K562 (cell line): Measurements from ENCODE around the gene MRNIP. TPM values are rescaled to one million over a fixed set of nuclear protein-coding genes. Genes with fewer than 3 reads are reported as not detected.

Experiments
- ATAC-seq: fragments of 200-7000 bp; cut with Tn5 transposase; 3 replicates; pipeline ENCODE4 v1.9.1; 2020; ENCODE audit warnings: moderate library complexity
- BruUV-seq: library from RNA; stranded (reverse); fragments of 400-500 nt; replicated peaks from 2 replicates; lab custom pipeline; 2021; lab: Mats Ljungman, UMichigan
- CTCF ChIA-PET: fragments of 300-600 bp; formaldehyde crosslinking; extraction: SDS; loops from one replicate; lab custom pipeline; 2021; ENCODE audit warnings: low intra/inter-chr PET ratio; lab: Yijun Ruan, JAX
- POLR2A ChIA-PET: fragments of 300-600, 350-650 bp; sonication (Branson Sonifier 250); formaldehyde crosslinking; extraction: SDS; loops from one replicate; lab custom pipeline; 2021; ENCODE audit warnings: antibody characterized with exemption, inconsistent platforms; lab: Yijun Ruan, JAX
- DNase-seq, 4 experiments: peaks; one replicate each; pipeline versions ENCODE4 v3.0.0 to v3.0.0-alpha.2; 2011 to 2018; ENCODE audit warnings: low spot score in 3 of 4, mixed read lengths in 3 of 4; ENCODE audit errors: extremely low read depth in 1 of 4
- FAIRE-seq: peaks from 2 replicates; lab custom pipeline; 2011; peaks lifted over from hg19 to GRCh38; lab: Jason Lieb, UNC
- H2AFZ ChIP-seq: 2 replicates; pipeline ENCODE4 v1.6.0; 2011; ENCODE audit warnings: low read depth, low read length, control low read depth, inconsistent platforms
- H3K27ac ChIP-seq: fragments of 200-600 bp; 3 replicates; pipeline ENCODE4 v1.8.0; 2011; ENCODE audit warnings: low read depth, mild to moderate bottlenecking, control low read depth, inconsistent platforms, low read length, moderate library complexity, mixed read lengths; ENCODE audit errors: extremely low read depth
- H3K27me3 ChIP-seq, 2 experiments: fragments of 300-600 bp in 1 of 2; 2 replicates in 1 of 2; 3 replicates in 1 of 2; pipeline versions ENCODE4 v1.6.0 to v1.8.0; 2011; ENCODE audit warnings: inconsistent platforms in 2 of 2, low read length in 2 of 2, mild to moderate bottlenecking in 1 of 2, mixed read lengths in 1 of 2, moderate library complexity in 1 of 2; ENCODE audit not compliant: control insufficient read depth in 2 of 2, insufficient read depth in 2 of 2
- H3K36me3 ChIP-seq: fragments of 300-600 bp; 3 replicates; pipeline ENCODE4 v1.8.0; 2011; ENCODE audit warnings: mild to moderate bottlenecking, low read length, inconsistent platforms; ENCODE audit not compliant: control insufficient read depth, insufficient read depth
- H3K4me1 ChIP-seq, 2 experiments: fragments of 200-600 bp in 1 of 2; replicated peaks in 1 of 2; 2 replicates in 1 of 2; 3 replicates in 1 of 2; pipeline versions ENCODE4 v1.5.1 to v1.8.0; 2011; ENCODE audit warnings: inconsistent platforms in 2 of 2, low read length in 2 of 2, mild to moderate bottlenecking in 1 of 2, mixed read lengths in 1 of 2, moderate library complexity in 1 of 2; ENCODE audit not compliant: control insufficient read depth in 2 of 2, insufficient read depth in 2 of 2
- H3K4me2 ChIP-seq: 2 replicates; pipeline ENCODE4 v1.6.1; 2011; ENCODE audit warnings: low read length, control low read depth, inconsistent platforms, mixed read lengths; ENCODE audit not compliant: insufficient read depth
- H3K4me3 ChIP-seq: fragments of 200-600 bp; sonication (generic), shearing (Covaris generic); 2 replicates; pipeline ENCODE4 v1.5.1; 2016; ENCODE audit warnings: control low read depth, inconsistent platforms
- H3K79me2 ChIP-seq: fragments of 200-600 bp; 3 replicates; pipeline ENCODE4 v1.8.0; 2011; ENCODE audit warnings: low read length, inconsistent platforms; ENCODE audit not compliant: control insufficient read depth, insufficient read depth
- H3K9ac ChIP-seq, 2 experiments: 2 replicates each; pipeline versions ENCODE4 v1.6.0 to v1.6.1; 2011; ENCODE audit warnings: low read depth in 2 of 2, low read length in 2 of 2, control low read depth in 1 of 2, inconsistent platforms in 1 of 2, mild to moderate bottlenecking in 1 of 2, mixed read lengths in 1 of 2; ENCODE audit not compliant: insufficient read depth in 1 of 2
- H3K9me1 ChIP-seq: one replicate; pipeline ENCODE4 v1.6.0; 2011; ENCODE audit warnings: inconsistent platforms, mild to moderate bottlenecking, low read length, moderate library complexity; ENCODE audit not compliant: control insufficient read depth, insufficient read depth
- H3K9me3 ChIP-seq: replicated peaks from 2 replicates; pipeline ENCODE4 v1.5.1; 2011; ENCODE audit warnings: low read depth, low read length, inconsistent platforms; ENCODE audit not compliant: control insufficient read depth, insufficient read depth
- H4K20me1 ChIP-seq: replicated peaks from 2 replicates; pipeline ENCODE4 v1.6.1; 2011; ENCODE audit warnings: low read length, inconsistent platforms, mixed read lengths; ENCODE audit not compliant: control insufficient read depth, insufficient read depth
- JUN ChIP-seq, 2 experiments: sonication (generic) in 1 of 2; formaldehyde crosslinking in 1 of 2; IDR thresholded peaks; 2 replicates each; pipeline versions ENCODE4 v1.6.1 to v1.8.0; 2012 to 2022; ENCODE audit warnings: borderline replicate concordance in 2 of 2, mild to moderate bottlenecking in 2 of 2, improper control_type of control experiment in 1 of 2, low read depth in 1 of 2, low read length in 1 of 2, missing genetic modification reagents in 1 of 2
- KLF13 ChIP-seq: fragments of 450-650 bp; IDR thresholded peaks from 2 replicates; pipeline ENCODE4 v1.6.1; 2016; ENCODE audit warnings: missing genetic modification characterization, low read depth, mild to moderate bottlenecking, missing compliant biosample characterization, moderate library complexity, borderline replicate concordance
- POLR2G ChIP-seq: fragments of 200-400 bp; formaldehyde crosslinking; IDR thresholded peaks from 2 replicates; pipeline ENCODE4 v1.6.1; 2017; ENCODE audit warnings: low read depth, mild to moderate bottlenecking, antibody characterized with exemption, low read length, moderate library complexity
- WGBS: fragments of 100-300 bp; shearing (Covaris generic); methylation state at CpG from one replicate; pipeline ENCODE4 v1.1.6; 2016; ENCODE audit warnings: low coverage, mixed read lengths; ENCODE audit not compliant: insufficient coverage; ENCODE audit errors: missing lambda C conversion rate; 5-methylcytosine and 5-hydroxymethylcytosine counted together
- in situ Hi-C: fragments of 300-500 bp; cut with MboI; formaldehyde crosslinking; loops from 4 replicates; pipeline ENCODE4 v1.15.0; 2018; ENCODE audit warnings: inconsistent platforms, mixed read lengths
- intact Hi-C: fragments of 100-400 bp; cut with micrococcal nuclease; formaldehyde crosslinking; loops from 2 replicates; pipeline ENCODE4 v1.14.2; 2022
- polyA plus RNA-seq, 8 experiments: library from polyadenylated mRNA; depleted of rRNA in 4 of 8; stranded (reverse) in 5 of 8; unstranded in 3 of 8; fragments of >200 nt; fragmentation: Nextera tagmentation in 2 of 8; fragmentation: Illumina TruSeq in 1 of 8; extraction: Ambion mirVana in 2 of 8; extraction: Trizol in 1 of 8; gene quantifications; 2 replicates each; pipeline versions ENCODE4 v1.2.1 to v1.2.3, GENCODE V29; 2011 to 2014; ENCODE audit warnings: inconsistent platforms in 1 of 8, missing spikeins in 1 of 8
- total RNA-seq, 7 experiments: library from RNA; depleted of rRNA in 6 of 7; stranded (reverse); fragments of >200 nt in 6 of 7; fragmentation: Illumina TruSeq in 2 of 7; extraction: Trizol in 2 of 7; gene quantifications; 2 replicates each; pipeline versions ENCODE4 v1.2.1 to v1.2.3, GENCODE V29; 2011 to 2021; ENCODE audit warnings: low replicate concordance in 1 of 7

Gene MRNIP
- total and polyA plus RNA-seq, 9 of the 15 experiments (the other 6 are each of a cell fraction or from before 2014, with no cell fraction given), result 3.6 to 39.0 (median 16.8) TPM

DNA sequence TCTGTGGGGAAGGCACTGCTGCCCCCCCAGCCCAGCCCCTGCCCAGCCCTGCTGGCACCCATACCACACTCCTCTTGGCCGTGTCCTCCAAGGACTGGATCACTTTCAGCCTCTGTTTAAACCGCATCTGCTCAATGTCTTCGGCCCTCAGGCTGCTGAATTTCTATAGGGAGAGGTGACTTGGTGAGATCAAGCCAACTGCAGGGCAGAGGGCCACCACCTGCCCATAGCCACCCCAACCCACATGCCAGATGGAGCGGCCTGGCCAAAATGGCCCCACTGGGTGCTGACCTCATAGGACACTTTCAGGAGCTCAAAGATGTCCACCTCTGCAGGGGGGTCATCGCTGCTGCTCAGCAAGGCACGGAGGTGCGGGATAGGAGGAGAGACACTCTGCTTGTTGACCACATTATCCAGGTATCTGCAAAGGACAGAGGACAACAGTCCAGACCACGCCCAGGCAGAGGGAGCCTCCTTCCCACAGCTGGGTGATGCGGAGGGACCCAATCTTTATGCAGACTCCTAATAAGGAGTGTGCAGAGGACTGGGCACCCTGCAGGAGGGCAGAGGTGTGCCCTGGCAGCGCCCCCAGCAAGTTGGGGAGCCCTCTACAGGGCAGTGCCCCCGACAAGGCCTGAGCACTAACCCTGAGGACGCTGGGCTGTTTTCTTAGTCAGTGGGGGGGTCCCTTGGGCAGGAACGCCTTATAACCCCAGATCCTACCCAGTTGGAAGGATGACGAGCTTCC lies 14.4 kb upstream of the MRNIP start:
- no peaks in the 10 kb centered on the region for H3K9me3 ChIP-seq
- ATAC-seq (no peak), DNase-seq (no peak), FAIRE-seq (no peak)
- H3K4me1 ChIP-seq, result peaks cover 0 to 17% of the 10 kb centered on the region in 2 experiments; a peak in 2 of 5 replicates
- POLR2A ChIA-PET, result interaction anchor here (0.8 kb wide), 1 partner anchor 8 kb away, joined by 5 read pairs; no protein-coding TSS in a partner anchor
- intact Hi-C loops (no loop called here), in situ Hi-C loops (no loop called here)
- no peaks in the 10 kb centered on the region for H3K9me1 ChIP-seq
- H4K20me1 ChIP-seq, result no peaks in the 10 kb centered on the region; the same call in 1 of the 2 replicates
- no peak overlapping the region; the same call in 2 of the 3 replicates for H3K27ac ChIP-seq
- CTCF ChIA-PET, result no interaction called here
- H3K27me3 ChIP-seq, result no peaks in the 10 kb centered on the region
- no peak overlapping the region for H3K9ac ChIP-seq
- H2AFZ ChIP-seq, result no peak overlapping the region
- H3K36me3 ChIP-seq, result peaks cover 73% of the 10 kb centered on the region; the same call in 2 of the 3 replicates
- 83% methylated on average over 12 of the region's 14 CpGs for WGBS
- H3K4me2 ChIP-seq, result no peak overlapping the region
- no peak for TF ChIP-seq KLF13
- TF ChIP-seq POLR2G, result peak; percentile 11; the same call in 1 of the 2 replicates
- H3K4me3 ChIP-seq, result no peak overlapping the region
- BruUV-seq, result no TSS peak
- no peaks in the 10 kb centered on the region for H3K79me2 ChIP-seq

DNA sequence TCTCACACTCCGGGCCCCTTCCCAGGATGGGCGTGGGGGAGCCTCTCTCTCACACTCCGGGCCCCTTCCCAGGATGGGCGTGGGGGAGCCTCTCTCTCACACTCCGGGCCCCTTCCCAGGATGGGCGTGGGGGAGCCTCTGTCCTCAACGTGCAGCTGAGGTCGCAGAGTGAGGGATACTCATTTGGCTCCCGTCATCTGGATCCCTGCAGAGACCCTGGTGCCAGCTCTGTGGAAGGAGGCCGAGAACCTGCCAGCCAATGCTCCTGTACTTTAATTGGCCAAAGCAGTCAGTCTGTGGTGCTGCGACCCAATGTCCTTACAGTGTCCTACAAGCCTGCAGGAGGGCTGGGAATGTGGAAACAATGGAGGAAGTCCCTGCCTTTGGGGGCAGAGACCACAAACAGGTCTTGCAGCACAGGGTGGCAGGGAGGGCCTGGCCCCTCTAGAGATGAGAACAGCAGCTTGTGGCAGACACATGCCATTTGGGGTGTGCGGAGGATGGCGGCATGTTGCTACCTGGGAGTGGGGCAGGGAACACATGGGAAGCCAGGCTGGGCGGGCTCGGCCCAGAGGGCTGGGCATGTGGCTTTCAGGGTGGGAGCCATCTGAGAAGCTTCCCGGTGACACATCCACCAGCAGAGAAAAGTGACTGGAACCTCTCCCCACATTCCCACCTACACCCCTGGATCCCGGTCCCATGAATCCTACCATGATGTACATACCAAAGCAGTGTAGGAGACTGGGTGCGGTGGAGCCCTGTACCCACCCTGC lies 13.6 kb upstream of the MRNIP start:
- in situ Hi-C loops (no loop called here), intact Hi-C loops (no loop called here)
- H3K9me3 ChIP-seq, result no peaks in the 10 kb centered on the region
- H3K4me1 ChIP-seq, result peaks cover 0 to 22% of the 10 kb centered on the region in 2 experiments; a peak in 3 of 5 replicates
- POLR2A ChIA-PET, result no interaction called here
- no peak overlapping the region for H2AFZ ChIP-seq
- no peak overlapping the region for H3K9ac ChIP-seq
- 0 out of 2 replicates have a peak, but pooled peaks have one; percentile 37 for TF ChIP-seq POLR2G
- no peak for TF ChIP-seq JUN (IDR thresholded peaks at IDR 0.05; ENCODE audit: borderline replicate concordance, low read depth, low read length)
- TF ChIP-seq JUN (CRISPR knock-in tag; IDR thresholded peaks at IDR 0.05; ENCODE audit: borderline replicate concordance), result no peak
- no peak overlapping the region for H3K27ac ChIP-seq
- FAIRE-seq (no peak), ATAC-seq (no peak), DNase-seq (no peak)
- peaks cover 75% of the 10 kb centered on the region; the same call in 2 of the 3 replicates for H3K36me3 ChIP-seq
- no peak overlapping the region for H3K4me3 ChIP-seq
- CTCF ChIA-PET, result no interaction called here
- H3K9me1 ChIP-seq, result no peaks in the 10 kb centered on the region
- H4K20me1 ChIP-seq, result no peaks in the 10 kb centered on the region
- no peaks in the 10 kb centered on the region for H3K79me2 ChIP-seq
- H3K4me2 ChIP-seq, result no peak overlapping the region
- no TSS peak for BruUV-seq
- 96% methylated on average over 9 of the region's 18 CpGs for WGBS
- H3K27me3 ChIP-seq, result no peaks in the 10 kb centered on the region
